ENCODE measurements around the gene HDAC5. TPM values are rescaled to one million over a fixed set of nuclear protein-coding genes. Genes with fewer than 3 reads are reported as not detected.

Gene HDAC5
- total RNA-seq, 3 donors from 2014 or later (not counting 1 experiment from before 2014, with no cell fraction given): 79.2 to 100 (median 91.9) TPM

- Mint-ChIP-seq H3K4me1 (peaks cover 9 to 13% of the 10 kb centered on the region in 2 donors), H3K27me3 (ENCODE audit: low read depth in 2 of 2) (no peaks in the 10 kb centered on the region), H3K4me3 (no peak overlapping the region), H3K9me3 (no peaks in the 10 kb centered on the region), H3K36me3 (no peaks in the 10 kb centered on the region), H3K27ac (no peak overlapping the region)
- Histone ChIP-seq H3K4me1 (ENCODE audit: control insufficient read depth, insufficient read depth, low read length) (peaks cover 5% of the 10 kb centered on the region), H3K9me3 (ENCODE audit: control insufficient read depth, insufficient read depth, low read length) (no peaks in the 10 kb centered on the region), H3K27me3 (ENCODE audit: control insufficient read depth, insufficient read depth, low read length) (no peaks in the 10 kb centered on the region), H3K36me3 (ENCODE audit: control insufficient read depth, insufficient read depth, low read length) (peaks cover 3% of the 10 kb centered on the region), H3K27ac (ENCODE audit: low read length) (no peak overlapping the region), H3K4me3 (ENCODE audit: low read length) (no peak overlapping the region)
- 85% methylated on average over 5 of the region's 5 CpGs for WGBS (ENCODE audit: insufficient coverage)
- intact Hi-C loops (cut with micrococcal nuclease): no loop called here
- ATAC-seq (no peak), DNase-seq (no peak)
- TF ChIP-seq CTCF (IDR thresholded peaks at IDR 0.05): no peak
These were observed 46.7 kb upstream of the HDAC5 start for GRCh38 chr17:44170135-44170498.

- Mint-ChIP-seq H3K9me3 (no peaks in the 10 kb centered on the region), H3K4me3 (no peak overlapping the region), H3K27me3 (ENCODE audit: low read depth in 2 of 2) (no peaks in the 10 kb centered on the region), H3K27ac (no peak overlapping the region), H3K36me3 (no peaks in the 10 kb centered on the region), H3K4me1 (peaks cover 9 to 13% of the 10 kb centered on the region in 2 donors)
- H3K4me1 ChIP-seq (ENCODE audit: control insufficient read depth, insufficient read depth, low read length): peaks cover 5% of the 10 kb centered on the region
- H3K27ac ChIP-seq (ENCODE audit: low read length): no peak overlapping the region
- H3K27me3 ChIP-seq (ENCODE audit: control insufficient read depth, insufficient read depth, low read length): no peaks in the 10 kb centered on the region
- H3K4me3 ChIP-seq (ENCODE audit: low read length): no peak overlapping the region
- no peaks in the 10 kb centered on the region for H3K36me3 ChIP-seq (ENCODE audit: control insufficient read depth, insufficient read depth, low read length)
- WGBS (ENCODE audit: insufficient coverage): 95% methylated on average over 7 of the region's 7 CpGs
- ATAC-seq: no peak
- no peaks in the 10 kb centered on the region for H3K9me3 ChIP-seq (ENCODE audit: control insufficient read depth, insufficient read depth, low read length)
- DNase-seq: no peak
- TF ChIP-seq CTCF (IDR thresholded peaks at IDR 0.05): no peak
- intact Hi-C loops (cut with micrococcal nuclease): loop anchor here (5.0 kb wide), 1 partner anchor 225 kb away; the partner anchor contains the start of gene PPY
These were observed 43.9 kb upstream of the HDAC5 start for GRCh38 chr17:44167181-44167861.

GRCh38 chr17:44164476-44164875 lies 41.0 kb upstream of the HDAC5 start:
- intact Hi-C loops (cut with micrococcal nuclease): no loop called here
- TF ChIP-seq CTCF (IDR thresholded peaks at IDR 0.05): no peak
- ATAC-seq: no peak
- Histone ChIP-seq H3K36me3 (ENCODE audit: control insufficient read depth, insufficient read depth, low read length) (no peaks in the 10 kb centered on the region), H3K27me3 (ENCODE audit: control insufficient read depth, insufficient read depth, low read length) (no peaks in the 10 kb centered on the region), H3K4me1 (ENCODE audit: control insufficient read depth, insufficient read depth, low read length) (peaks cover 5% of the 10 kb centered on the region), H3K9me3 (ENCODE audit: control insufficient read depth, insufficient read depth, low read length) (no peaks in the 10 kb centered on the region), H3K27ac (ENCODE audit: low read length) (no peak overlapping the region), H3K4me3 (ENCODE audit: low read length) (no peak overlapping the region)
- Mint-ChIP-seq H3K4me3 (no peak overlapping the region), H3K27me3 (ENCODE audit: low read depth in 2 of 2) (no peaks in the 10 kb centered on the region), H3K36me3 (no peaks in the 10 kb centered on the region), H3K27ac (no peak overlapping the region), H3K4me1 (peaks cover 8 to 9% of the 10 kb centered on the region in 2 donors), H3K9me3 (no peaks in the 10 kb centered on the region)
- 100% methylated on average over 1 of the region's 1 CpG for WGBS (ENCODE audit: insufficient coverage)
- DNase-seq: no peak

Measured in natural killer cell (primary cell).